B cell (primary cell): ENCODE data around the gene NUDCD3.

Experiments used
- CTCF ChIP-seq: fragments of 200-600 bp; IDR thresholded peaks from one replicate; pipeline ENCODE4 v1.8.0; 2022; ENCODE audit warnings: antibody characterized with exemption, mild to moderate bottlenecking
- EZH2 ChIP-seq: IDR thresholded peaks from 2 replicates; pipeline ENCODE4 v1.6.1; 2012; ENCODE audit warnings: borderline replicate concordance, low read depth, mild to moderate bottlenecking, moderate library complexity, low read length; ENCODE audit not compliant: insufficient read depth, poor library complexity, severe bottlenecking

- TF ChIP-seq CTCF (no peak), EZH2 (no peak)
Measured at GRCh38 chr7:44486693-44487092, 3.8 kb downstream of the NUDCD3 start.
